Measurements from ENCODE around the gene GPN2.

Gene GPN2

GRCh38 chr1:26829184-26829911 lies 60.7 kb downstream of the GPN2 start:
- no peak for DNase-seq

GRCh38 chr1:26828411-26828991 lies 61.6 kb downstream of the GPN2 start:
- DNase-seq = peak; percentile 45

- DNase-seq = peak; percentile 13
Observed at GRCh38 chr1:26827663-26828062, 62.4 kb downstream of the GPN2 start.

DNA sequence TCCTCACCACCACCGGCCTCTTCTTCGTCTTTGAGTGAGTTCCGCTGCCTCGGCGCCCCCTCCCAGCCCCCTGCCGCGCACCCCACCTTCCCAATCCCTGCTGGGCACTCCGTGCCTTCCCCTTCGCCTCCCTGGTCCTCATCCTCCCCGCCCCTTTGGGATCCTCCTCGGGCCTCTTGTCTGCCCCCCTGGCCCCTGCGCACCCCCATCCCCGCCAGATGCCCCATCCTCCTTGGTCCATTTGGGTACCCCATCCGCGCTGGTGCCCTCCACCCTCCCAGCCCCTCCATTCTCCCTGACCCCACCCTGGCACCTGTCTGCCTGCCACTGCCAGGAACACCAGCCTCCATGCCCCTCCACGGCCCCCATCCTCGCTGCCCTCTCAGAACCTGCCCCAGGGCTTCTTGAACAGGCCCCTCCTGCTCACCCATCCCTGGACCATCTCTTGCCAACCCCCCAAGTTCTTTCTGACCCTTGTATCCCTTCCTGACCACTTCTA lies 62.9 kb downstream of the GPN2 start:
- DNase-seq = peak; percentile 14

DNA sequence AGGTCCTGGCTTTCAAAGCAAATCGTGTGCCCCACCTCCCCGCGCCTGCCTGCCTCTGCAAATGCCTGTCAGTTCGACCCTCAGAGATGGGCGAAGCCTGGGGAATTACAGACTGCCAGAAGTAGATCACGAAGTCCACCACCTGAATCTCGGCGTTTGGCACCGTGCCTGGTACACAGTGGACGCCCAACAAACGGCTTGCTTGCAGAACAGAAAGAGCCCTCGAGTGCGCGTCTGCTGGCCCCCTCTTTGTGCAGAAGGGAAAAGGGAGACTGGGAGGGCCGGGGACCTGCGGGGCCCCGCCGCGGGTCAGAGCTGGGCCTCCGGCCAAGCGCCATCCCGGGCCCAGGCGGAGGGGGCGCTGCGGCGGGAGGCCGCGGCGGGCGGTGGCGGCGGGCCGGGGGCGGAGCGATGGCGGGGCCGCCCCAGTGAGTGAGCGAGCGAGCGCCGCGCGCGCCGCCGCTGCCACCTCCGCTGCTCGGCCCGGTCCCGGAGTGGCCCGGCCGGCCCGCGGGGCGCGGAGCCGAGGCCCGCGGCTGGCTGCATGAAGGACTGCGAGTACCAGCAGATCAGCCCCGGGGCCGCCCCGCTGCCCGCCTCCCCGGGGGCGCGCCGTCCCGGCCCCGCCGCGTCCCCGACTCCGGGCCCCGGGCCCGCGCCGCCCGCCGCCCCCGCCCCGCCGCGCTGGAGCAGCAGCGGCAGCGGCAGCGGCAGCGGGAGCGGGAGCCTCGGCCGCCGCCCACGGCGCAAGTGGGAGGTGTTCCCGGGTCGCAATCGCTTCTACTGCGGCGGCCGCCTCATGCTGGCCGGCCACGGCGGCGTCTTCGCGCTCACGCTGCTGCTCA lies 63.6 kb downstream of the GPN2 start, which contains the start of gene ZDHHC18:
Gene ZDHHC18, plus strand, starts transcription at position 428 of the 845 bp plus-strand sequence. Its CDS starts 117 bp downstream, at position 545.
- peak; percentile 78 for DNase-seq
